ENCODE measurements around the gene DTX3.
A peak's percentile ranks its signal among the peaks of the same experiment; 100 is the strongest.
"Not testable (repeated sequence)": the region's sequence is repeated elsewhere in the genome, so short reads cannot be mapped to it uniquely, and the experiment has no call there.

The DTX3 gene

GRCh38 chr12:57632958-57633840 is 28.6 kb downstream of the DTX3 start, which contains the start of gene B4GALNT1:
Gene B4GALNT1 (minus strand): TSS chr12:57633201. CDS start chr12:57632132, 1,069 bp downstream.
- peak; percentile 74 for DNase-seq

GRCh38 chr12:57636731-57637130 is 32.1 kb downstream of the DTX3 start:
- DNase-seq, result not testable (repeated sequence)

- DNase-seq, result no peak
Observed at GRCh38 chr12:57637364-57637763, 32.7 kb downstream of the DTX3 start.

- DNase-seq, result no peak
Observed at GRCh38 chr12:57638096-57638495, 33.5 kb downstream of the DTX3 start.

- DNase-seq, result no peak
Observed at GRCh38 chr12:57640175-57641042, 35.8 kb downstream of the DTX3 start.

GRCh38 chr12:57641699-57642442 is 37.2 kb downstream of the DTX3 start:
- no peak for DNase-seq

GRCh38 chr12:57645990-57646658 is 41.5 kb downstream of the DTX3 start:
- not testable (repeated sequence) for DNase-seq

GRCh38 chr12:57646659-57647049 is 42.0 kb downstream of the DTX3 start:
- not testable (repeated sequence) for DNase-seq

- DNase-seq, result no peak
Observed at GRCh38 chr12:57654042-57654441, 49.4 kb downstream of the DTX3 start.

GRCh38 chr12:57655541-57656240 is 51.1 kb downstream of the DTX3 start:
- no peak for DNase-seq

- DNase-seq, result not testable (repeated sequence)
Observed at GRCh38 chr12:57656408-57656807, 51.8 kb downstream of the DTX3 start.

GRCh38 chr12:57657744-57658143 is 53.1 kb downstream of the DTX3 start:
- no peak for DNase-seq

GRCh38 chr12:57658890-57659289 is 54.3 kb downstream of the DTX3 start:
- no peak for DNase-seq
